Mucosa of descending colon (tissue), 3 donors: Measurements from ENCODE around the gene ELOVL3. TPM values are rescaled to one million over a fixed set of nuclear protein-coding genes. Genes with fewer than 3 reads are reported as not detected.
"Not testable (repeated sequence)": the region's sequence is repeated elsewhere in the genome, so short reads cannot be mapped to it uniquely, and the experiment has no call there.

Experiments
- ATAC-seq: fragments of 200-7000 bp; cut with Tn5 transposase; one replicate; pipeline ENCODE4 v1.9.1; 2020; ENCODE audit warnings: mild to moderate bottlenecking, moderate library complexity
- DNase-seq, 3 donors: peaks; one replicate each; pipeline ENCODE4 v3.0.0-alpha.2; 2020
- H3K36me3 ChIP-seq: fragments of 200-600 bp; one replicate; pipeline ENCODE4 v1.8.0; 2021; ENCODE audit warnings: low read depth, mild to moderate bottlenecking
- H3K4me1 ChIP-seq: fragments of 200-600 bp; one replicate; pipeline ENCODE4 v1.8.0; 2021; ENCODE audit warnings: low read depth, mild to moderate bottlenecking
- H3K4me3 ChIP-seq: fragments of 200-600 bp; one replicate; pipeline ENCODE4 v1.8.0; 2021; ENCODE audit warnings: mild to moderate bottlenecking
- H3K9me3 ChIP-seq: fragments of 200-600 bp; one replicate; pipeline ENCODE4 v1.8.0; 2021; ENCODE audit warnings: mild to moderate bottlenecking
- intact Hi-C, 2 donors: fragments of 100-400 bp; cut with DNase I in 1 of 2; cut with micrococcal nuclease in 1 of 2; formaldehyde crosslinking; loops; one replicate each; pipeline versions ENCODE4 v1.11.0 to v1.11.1; 2022; cut with DNase I, micrococcal nuclease
- long read RNA-seq, 2 donors: library from polyadenylated mRNA; unstranded; transcript quantifications; one replicate each; pipeline ENCODE4 v2.0.0, GENCODE V29; 2019 to 2021
- total RNA-seq, 3 donors: library from RNA; stranded (reverse); fragmentation: NEBNext Ultra II Directional in 2 of 3; extraction: Animal tissue kit (Norgen Biotek cat#: 25700) in 2 of 3; gene quantifications; one replicate each; pipeline versions ENCODE4 v1.2.1 to v1.2.4, GENCODE V29; 2021 to 2023
- TF ChIP-seq, protein P1 (sequence below): fragments of 200-600 bp; IDR thresholded peaks from one replicate; pipeline ENCODE4 v1.8.0; 2022; ENCODE audit warnings: antibody characterized with exemption, mild to moderate bottlenecking
- donor health status: DM: no; HTN: no; CAD: no; lungs with moderate emphysema.
- donor health status: DM: no; HTN: no; CAD: no.
- donor health status: DM: no; HTN: yes; CAD: no.

ELOVL3 gene, protein sequence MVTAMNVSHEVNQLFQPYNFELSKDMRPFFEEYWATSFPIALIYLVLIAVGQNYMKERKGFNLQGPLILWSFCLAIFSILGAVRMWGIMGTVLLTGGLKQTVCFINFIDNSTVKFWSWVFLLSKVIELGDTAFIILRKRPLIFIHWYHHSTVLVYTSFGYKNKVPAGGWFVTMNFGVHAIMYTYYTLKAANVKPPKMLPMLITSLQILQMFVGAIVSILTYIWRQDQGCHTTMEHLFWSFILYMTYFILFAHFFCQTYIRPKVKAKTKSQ
- under 1 TPM in 1 of 3 donors, not detected in 2; 0.22 TPM for total RNA-seq
- long read RNA-seq, donor 1, partial matches to known transcripts = 0 of 1 reads
- long read RNA-seq, donor 1, other reads (novel, unspliced or antisense) = 0 of 1 reads
- long read RNA-seq, donor 2, partial matches to known transcripts = 0 of 1 reads
- long read RNA-seq, donor 2, other reads (novel, unspliced or antisense) = 0 of 1 reads

DNA sequence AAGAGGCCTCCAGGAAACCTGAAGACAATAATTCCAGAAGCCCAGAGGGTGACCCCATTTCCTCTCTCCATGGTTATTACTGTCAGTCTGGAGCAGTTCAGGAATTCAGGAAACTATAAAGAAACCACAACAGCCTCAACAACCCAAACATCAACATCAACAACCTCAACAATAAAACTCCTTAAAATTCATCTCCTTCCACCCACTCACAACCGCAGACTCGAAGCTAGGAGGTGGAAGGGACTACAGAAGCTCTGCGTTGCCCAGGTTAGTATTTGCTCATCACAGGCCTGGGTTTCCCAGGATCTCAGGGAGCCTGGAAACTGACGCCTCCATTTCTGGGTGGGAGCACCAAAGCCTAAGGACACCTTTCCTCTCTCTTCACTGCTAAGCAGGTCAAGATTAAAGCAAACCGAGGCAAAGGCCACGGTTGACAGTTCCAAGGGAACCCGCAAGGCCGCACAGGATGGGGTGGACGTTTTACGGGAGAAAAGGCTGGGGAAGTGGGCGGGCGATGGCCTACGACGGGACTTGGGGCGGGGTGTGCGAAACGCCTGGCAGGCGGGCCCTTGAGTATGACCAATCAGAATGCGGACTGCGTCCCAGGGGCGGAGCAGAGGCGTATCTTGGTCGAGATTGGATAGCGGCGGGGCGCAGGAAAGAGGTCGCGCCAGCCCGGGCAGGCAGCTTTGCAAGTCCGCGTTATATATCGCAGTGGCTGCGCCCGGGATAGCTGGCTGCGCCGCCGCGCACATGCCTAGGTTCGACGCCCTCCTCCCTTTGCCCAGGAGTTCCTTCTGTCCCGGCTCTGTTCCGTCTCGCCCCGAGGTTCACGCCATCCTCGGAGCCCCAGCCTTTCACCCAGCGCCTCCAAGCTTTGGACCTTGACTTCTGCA lies at the start of gene ELOVL3:
ELOVL3 (plus strand) TSS at position 654 of the 896 bp plus-strand sequence. CDS start 250 bp downstream, outside the sequence.
- TF ChIP-seq, protein P1, sequence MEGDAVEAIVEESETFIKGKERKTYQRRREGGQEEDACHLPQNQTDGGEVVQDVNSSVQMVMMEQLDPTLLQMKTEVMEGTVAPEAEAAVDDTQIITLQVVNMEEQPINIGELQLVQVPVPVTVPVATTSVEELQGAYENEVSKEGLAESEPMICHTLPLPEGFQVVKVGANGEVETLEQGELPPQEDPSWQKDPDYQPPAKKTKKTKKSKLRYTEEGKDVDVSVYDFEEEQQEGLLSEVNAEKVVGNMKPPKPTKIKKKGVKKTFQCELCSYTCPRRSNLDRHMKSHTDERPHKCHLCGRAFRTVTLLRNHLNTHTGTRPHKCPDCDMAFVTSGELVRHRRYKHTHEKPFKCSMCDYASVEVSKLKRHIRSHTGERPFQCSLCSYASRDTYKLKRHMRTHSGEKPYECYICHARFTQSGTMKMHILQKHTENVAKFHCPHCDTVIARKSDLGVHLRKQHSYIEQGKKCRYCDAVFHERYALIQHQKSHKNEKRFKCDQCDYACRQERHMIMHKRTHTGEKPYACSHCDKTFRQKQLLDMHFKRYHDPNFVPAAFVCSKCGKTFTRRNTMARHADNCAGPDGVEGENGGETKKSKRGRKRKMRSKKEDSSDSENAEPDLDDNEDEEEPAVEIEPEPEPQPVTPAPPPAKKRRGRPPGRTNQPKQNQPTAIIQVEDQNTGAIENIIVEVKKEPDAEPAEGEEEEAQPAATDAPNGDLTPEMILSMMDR = no peak
- intact Hi-C loops = loop anchor here (5.0 kb wide), 1 partner anchor 126 kb away; no protein-coding TSS in a partner anchor
- Histone ChIP-seq H3K4me1 (peaks cover 18% of the 10 kb centered on the region), H3K4me3 (no peak within 1 kb of the TSS), H3K36me3 (no peaks in the 10 kb centered on the region), H3K9me3 (no peaks in the 10 kb centered on the region)
- DNase-seq = peak; percentile 93 to 94 (median 94)
- ATAC-seq = peak; percentile 97

DNA sequence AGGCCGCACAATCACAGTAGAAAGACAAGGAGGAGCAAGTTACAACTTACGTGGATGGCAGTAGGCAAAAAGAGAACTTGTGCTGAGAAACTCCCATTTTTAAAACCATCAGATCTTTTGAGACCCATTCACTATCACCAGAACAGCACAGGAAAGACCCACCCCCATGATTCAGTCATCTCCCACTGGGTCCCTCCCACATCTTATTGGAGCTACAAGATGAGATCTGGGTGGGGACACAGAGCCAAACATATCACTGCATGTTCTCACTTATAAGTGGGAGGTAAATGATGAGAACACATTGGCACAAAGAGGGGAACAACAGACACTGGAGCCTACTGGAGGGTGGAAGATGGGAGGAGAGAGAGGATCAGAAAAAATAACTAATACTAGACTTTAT lies 41.5 kb upstream of the ELOVL3 start:
- ATAC-seq (no peak), DNase-seq (no peak)
- intact Hi-C loops = no loop called here
- peaks cover 14% of the 10 kb centered on the region for H3K4me1 ChIP-seq
- TF ChIP-seq, protein P1 = no peak
- no peaks in the 10 kb centered on the region for H3K36me3 ChIP-seq
- no peak overlapping the region for H3K4me3 ChIP-seq
- H3K9me3 ChIP-seq = peaks cover 2% of the 10 kb centered on the region

DNA sequence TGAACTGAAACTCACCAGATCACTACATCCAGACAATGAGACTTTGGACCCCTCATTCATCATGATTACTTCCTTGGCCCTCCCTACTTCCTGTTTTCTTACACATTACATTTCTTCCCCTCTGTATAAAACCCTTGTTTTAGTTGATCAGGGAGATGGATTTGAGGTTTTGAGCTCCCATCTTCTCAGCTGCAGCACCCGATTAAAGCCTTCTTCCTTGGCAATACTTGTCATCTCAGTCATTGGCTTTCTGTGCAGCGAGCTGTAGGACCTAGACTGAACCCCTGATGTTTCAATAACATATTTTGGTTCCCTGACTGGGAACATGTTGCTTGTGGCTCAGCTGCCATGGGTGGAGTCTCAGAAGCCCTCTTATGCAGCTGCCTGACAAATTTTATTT lies 40.8 kb upstream of the ELOVL3 start:
- peaks cover 2% of the 10 kb centered on the region for H3K9me3 ChIP-seq
- TF ChIP-seq, protein P1 = no peak
- intact Hi-C loops = no loop called here
- DNase-seq (no peak), ATAC-seq (no peak)
- no peaks in the 10 kb centered on the region for H3K36me3 ChIP-seq
- peaks cover 15% of the 10 kb centered on the region for H3K4me1 ChIP-seq
- no peak overlapping the region for H3K4me3 ChIP-seq

DNA sequence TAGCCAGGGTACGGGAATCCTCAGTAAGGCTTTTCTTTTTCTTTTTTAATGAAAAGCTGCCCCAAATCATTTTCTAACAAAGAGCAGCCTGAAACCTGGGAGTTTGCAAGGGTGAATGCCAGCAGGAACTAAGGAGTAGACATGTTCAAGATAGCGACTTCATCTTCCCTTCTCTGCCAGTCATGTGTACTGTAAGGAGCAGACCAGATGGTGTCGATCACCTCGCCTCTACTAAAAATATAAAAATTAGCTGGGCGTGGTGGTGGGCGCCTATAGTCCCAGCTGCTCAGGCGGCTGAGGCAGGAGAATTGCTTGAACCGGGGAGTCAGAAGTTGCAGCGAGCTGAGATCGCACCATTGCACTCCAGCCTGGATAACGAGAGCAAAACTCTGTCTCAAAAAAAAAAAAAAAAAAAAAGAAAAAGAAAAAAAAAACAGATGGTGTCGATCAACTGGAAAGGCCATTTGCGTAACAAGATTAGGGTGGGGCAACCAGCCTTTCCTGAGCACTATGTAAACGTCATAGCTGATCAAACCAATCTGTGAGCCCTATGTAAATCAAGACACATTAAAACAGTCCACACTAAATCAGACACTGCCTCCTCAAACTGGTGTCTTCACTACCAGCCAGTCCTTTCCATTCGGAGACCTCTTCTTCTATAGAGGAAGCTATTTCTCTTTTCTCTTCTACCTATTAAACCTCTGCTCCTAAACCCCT lies 40.1 kb upstream of the ELOVL3 start:
- TF ChIP-seq, protein P1 = no peak
- peaks cover 15% of the 10 kb centered on the region for H3K4me1 ChIP-seq
- DNase-seq (no peak), ATAC-seq (peak; percentile 34)
- H3K36me3 ChIP-seq = no peaks in the 10 kb centered on the region
- intact Hi-C loops = no loop called here
- H3K4me3 ChIP-seq = no peak overlapping the region
- H3K9me3 ChIP-seq = peaks cover 2% of the 10 kb centered on the region

DNA sequence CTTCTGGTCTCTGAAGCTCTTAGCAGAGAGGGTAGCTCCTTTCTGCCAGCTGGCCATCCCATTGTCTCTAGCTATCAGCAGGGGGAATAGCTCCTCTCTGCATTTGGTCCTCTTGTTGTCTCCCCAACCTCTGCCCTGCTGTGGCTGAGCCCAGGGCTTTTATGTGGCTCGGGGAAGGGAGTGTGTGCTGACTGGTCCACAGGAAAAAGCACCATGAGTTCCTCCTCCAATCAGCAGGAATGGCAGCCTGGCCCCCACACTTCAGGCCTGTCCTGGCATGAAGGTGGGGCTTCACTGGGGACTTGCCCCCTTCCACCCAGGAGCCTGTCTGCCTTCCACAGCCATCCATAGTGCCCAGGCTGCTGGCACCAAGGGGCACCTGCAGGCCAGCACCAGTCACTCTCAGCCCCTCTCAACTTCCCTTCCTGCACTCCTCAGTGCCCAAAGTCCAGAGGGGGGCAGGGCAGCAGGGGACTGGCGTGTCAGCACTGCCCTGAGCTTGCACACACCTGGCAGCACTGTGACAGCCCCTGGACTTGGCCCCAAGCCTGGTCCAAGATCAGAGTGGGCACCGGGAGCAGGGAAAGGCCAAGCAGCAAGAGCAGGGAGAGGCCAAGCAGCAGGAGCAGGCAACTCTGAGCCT lies 37.7 kb upstream of the ELOVL3 start:
- Histone ChIP-seq H3K4me1 (peaks cover 15% of the 10 kb centered on the region), H3K4me3 (no peak overlapping the region), H3K36me3 (no peaks in the 10 kb centered on the region), H3K9me3 (peaks cover 12% of the 10 kb centered on the region)
- TF ChIP-seq, protein P1 = no peak
- intact Hi-C loops = no loop called here
- peak; percentile 80 for ATAC-seq
- peak in 2 of 3 donors; percentile 17 to 52 for DNase-seq

DNA sequence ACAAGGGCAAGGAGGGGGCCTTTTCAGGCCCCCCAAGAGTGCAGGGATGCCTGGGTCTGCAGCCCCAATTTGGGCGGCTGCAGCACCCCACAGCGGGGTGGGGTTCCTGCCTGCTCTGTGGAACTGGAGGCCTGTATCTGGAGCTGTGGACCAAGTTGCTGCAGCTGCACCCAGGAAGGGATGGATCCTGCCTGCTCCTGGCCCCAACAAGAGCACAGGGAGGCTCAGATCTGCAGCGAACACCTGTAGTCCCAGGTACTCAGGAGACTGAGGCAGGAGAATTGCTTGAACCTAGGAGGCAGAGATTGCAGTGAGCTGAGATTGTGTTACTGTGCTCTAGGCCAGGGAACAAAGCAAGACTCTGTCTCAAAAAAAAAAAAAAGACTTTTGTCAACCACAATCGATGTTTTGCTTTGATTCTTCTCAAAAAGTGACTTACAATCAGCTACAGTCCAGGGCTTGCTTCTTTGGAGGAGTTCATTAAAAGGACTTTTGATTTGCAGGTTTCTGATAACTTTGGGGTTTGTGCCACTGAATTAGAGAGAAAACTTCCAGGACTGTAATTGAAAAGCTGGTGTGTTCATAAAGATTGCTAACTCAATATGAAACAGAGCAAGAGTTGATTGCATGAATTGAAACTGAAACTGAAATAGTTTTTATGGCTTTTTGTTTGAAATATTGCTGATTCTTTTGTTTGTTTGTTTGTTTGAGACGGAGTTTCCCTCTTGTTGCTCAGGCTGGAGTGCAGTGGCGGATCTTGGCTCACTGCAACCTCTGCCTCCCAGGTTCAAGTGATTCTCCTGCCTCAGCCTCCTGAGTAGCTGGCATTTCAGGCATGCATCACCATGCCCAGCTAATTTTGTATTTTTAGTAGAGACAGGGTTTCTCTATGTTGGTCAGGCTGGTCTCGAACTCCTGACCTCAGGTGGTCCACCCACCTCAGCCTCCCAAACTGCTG lies 36.9 kb upstream of the ELOVL3 start:
- intact Hi-C loops, H3K36me3 ChIP-seq, DNase-seq, H3K4me3 ChIP-seq: not testable (repeated sequence)
- Histone ChIP-seq H3K9me3 (peaks cover 12% of the 10 kb centered on the region), H3K4me1 (peaks cover 15% of the 10 kb centered on the region)
- peak; percentile 67 for ATAC-seq
